GM12878 (cell line): ENCODE results near the gene DCDC2C. TPM values are rescaled to one million over a fixed set of nuclear protein-coding genes. Genes with fewer than 3 reads are reported as not detected.

Experiments
- ATAC-seq: fragments of 200-7000 bp; cut with Tn5 transposase; 3 replicates; pipeline ENCODE4 v1.9.1; 2020; ENCODE audit warnings: mild to moderate bottlenecking, moderate library complexity
- BruUV-seq: library from RNA; stranded (reverse); fragments of 400-500 nt; replicated peaks from 2 replicates; lab custom pipeline; 2021; lab: Mats Ljungman, UMichigan
- CTCF ChIA-PET: fragments of 300-600 bp; sonication (Branson Sonifier 250); formaldehyde crosslinking; extraction: SDS; loops from one replicate; lab custom pipeline; 2021; ENCODE audit warnings: inconsistent platforms; lab: Yijun Ruan, JAX
- POLR2A ChIA-PET: fragments of 350-600 bp; formaldehyde crosslinking; extraction: SDS; loops from one replicate; lab custom pipeline; 2021; ENCODE audit warnings: inconsistent platforms; lab: Charles Lee
- RAD21 ChIA-PET: fragments of 300-600 bp; sonication (Branson Sonifier 250); formaldehyde crosslinking; loops from one replicate; lab custom pipeline; 2023; ENCODE audit warnings: antibody characterized with exemption; ENCODE audit not compliant: unreplicated experiment; lab: Charles Lee
- SMC1A ChIA-PET: fragments of 300-600 bp; sonication (Branson Sonifier 250); formaldehyde crosslinking; loops from one replicate; lab custom pipeline; 2023; ENCODE audit not compliant: unreplicated experiment, uncharacterized antibody; lab: Charles Lee
- DNase-seq: peaks from one replicate; pipeline ENCODE4 v3.0.0-alpha.2; 2011; ENCODE audit warnings: low read depth, low spot score
- FAIRE-seq: peaks from 3 replicates; lab custom pipeline; 2011; peaks lifted over from hg19 to GRCh38; lab: Jason Lieb, UNC
- H2AFZ ChIP-seq: 2 replicates; pipeline ENCODE4 v1.6.0; 2011; ENCODE audit warnings: low read depth, low read length, control low read depth; ENCODE audit not compliant: control insufficient read depth
- H3K27ac ChIP-seq: 2 replicates; pipeline ENCODE4 v1.5.1; 2011; ENCODE audit warnings: control low read depth; ENCODE audit not compliant: control insufficient read depth, insufficient read depth
- H3K27me3 ChIP-seq, 2 experiments: replicated peaks in 1 of 2; 2 replicates each; pipeline versions ENCODE4 v1.6.0 to v1.6.1; 2011; ENCODE audit warnings: low read length in 1 of 2; ENCODE audit not compliant: control insufficient read depth in 2 of 2, insufficient read depth in 2 of 2
- H3K36me3 ChIP-seq, 2 experiments: 2 replicates each; pipeline ENCODE4 v1.5.1; 2011; ENCODE audit warnings: low read length in 1 of 2; ENCODE audit not compliant: control insufficient read depth in 2 of 2, insufficient read depth in 2 of 2
- H3K4me1 ChIP-seq: 2 replicates; pipeline ENCODE4 v1.6.1; 2011; ENCODE audit warnings: mild to moderate bottlenecking, low read length, moderate library complexity, mixed read lengths; ENCODE audit not compliant: control insufficient read depth, insufficient read depth
- H3K4me2 ChIP-seq: 2 replicates; pipeline ENCODE4 v1.6.0; 2011; ENCODE audit warnings: control low read depth; ENCODE audit not compliant: control insufficient read depth, insufficient read depth
- H3K4me3 ChIP-seq: fragments of 200-600 bp; sonication (generic); 2 replicates; pipeline ENCODE4 v1.5.1; 2016
- H3K79me2 ChIP-seq: 2 replicates; pipeline ENCODE4 v1.6.0; 2011; ENCODE audit warnings: low read length; ENCODE audit not compliant: control insufficient read depth, insufficient read depth
- H3K9ac ChIP-seq: 2 replicates; pipeline ENCODE4 v1.8.0; 2011; ENCODE audit warnings: low read length, control low read depth, mixed read lengths; ENCODE audit not compliant: control insufficient read depth, insufficient read depth
- H3K9me3 ChIP-seq: replicated peaks from 3 replicates; pipeline ENCODE4 v1.5.1; 2011; ENCODE audit warnings: mild to moderate bottlenecking, low read length; ENCODE audit not compliant: control insufficient read depth, insufficient read depth
- H4K20me1 ChIP-seq: 2 replicates; pipeline ENCODE4 v1.6.0; 2011; ENCODE audit not compliant: control insufficient read depth, insufficient read depth
- CBFB ChIP-seq: IDR thresholded peaks from 2 replicates; pipeline ENCODE4 v1.6.1; 2016; ENCODE audit warnings: antibody characterized with exemption, low read depth
- E2F8 ChIP-seq: fragments of 450-650 bp; IDR thresholded peaks from 2 replicates; pipeline ENCODE4 v1.6.1; 2018; ENCODE audit warnings: mild to moderate bottlenecking, low read depth, moderate library complexity; ENCODE audit not compliant: partially characterized antibody
- EZH2 ChIP-seq: IDR thresholded peaks from 2 replicates; pipeline ENCODE4 v1.6.1; 2012; ENCODE audit warnings: low read depth, mild to moderate bottlenecking, control low read depth, inconsistent platforms, low read length, borderline replicate concordance; ENCODE audit not compliant: control insufficient read depth
- HDAC6 ChIP-seq: fragments of 200-600 bp; sonication (generic); IDR thresholded peaks from one replicate; pipeline ENCODE4 v1.8.0; 2017; ENCODE audit warnings: antibody characterized with exemption; ENCODE audit not compliant: unreplicated experiment
- KLF5 ChIP-seq: fragments of 450-650 bp; IDR thresholded peaks from 2 replicates; pipeline ENCODE4 v1.6.1; 2014; ENCODE audit warnings: mild to moderate bottlenecking; ENCODE audit not compliant: partially characterized antibody
- MEF2A ChIP-seq: IDR thresholded peaks from 2 replicates; pipeline ENCODE4 v1.6.1; 2011; ENCODE audit warnings: low read depth, mild to moderate bottlenecking, low read length, moderate library complexity; ENCODE audit not compliant: insufficient read depth
- MEF2B ChIP-seq: fragments of 450-650 bp; IDR thresholded peaks from 2 replicates; pipeline ENCODE4 v1.6.1; 2018; ENCODE audit warnings: mild to moderate bottlenecking, moderate library complexity; ENCODE audit not compliant: partially characterized antibody, poor library complexity, severe bottlenecking
- MTA2 ChIP-seq: fragments of 450-650 bp; IDR thresholded peaks from 2 replicates; pipeline ENCODE4 v1.6.1; 2016; ENCODE audit warnings: low read depth, mild to moderate bottlenecking, moderate library complexity
- POLR2AphosphoS5 ChIP-seq: IDR thresholded peaks from 2 replicates; pipeline ENCODE4 v1.6.1; 2011; ENCODE audit warnings: mild to moderate bottlenecking, low read length, inconsistent platforms
- RBBP5 ChIP-seq: fragments of 200-600 bp; sonication (generic); conservative IDR thresholded peaks from 2 replicates; pipeline ENCODE4 v1.6.1; 2016
- RELA ChIP-seq: fragments of 450-650 bp; IDR thresholded peaks from 2 replicates; pipeline ENCODE4 v1.8.0; 2014; ENCODE audit warnings: borderline replicate concordance; ENCODE audit not compliant: partially characterized antibody
- SMAD1 ChIP-seq: fragments of 450-650 bp; IDR thresholded peaks from 2 replicates; pipeline ENCODE4 v1.6.1; 2018; ENCODE audit warnings: mild to moderate bottlenecking, low read depth; ENCODE audit not compliant: partially characterized antibody
- SMAD5 ChIP-seq: IDR thresholded peaks from 2 replicates; pipeline ENCODE4 v1.6.1; 2016; ENCODE audit warnings: antibody characterized with exemption, low read depth
- SPI1 ChIP-seq: IDR thresholded peaks from 2 replicates; pipeline ENCODE4 v1.6.1; 2011; ENCODE audit warnings: low read depth, mild to moderate bottlenecking, low read length, moderate library complexity, borderline replicate concordance; ENCODE audit not compliant: insufficient read depth
- ZNF217 ChIP-seq: fragments of 450-650 bp; IDR thresholded peaks from 2 replicates; pipeline ENCODE4 v1.6.1; 2017; ENCODE audit warnings: antibody characterized with exemption, mild to moderate bottlenecking
- WGBS: methylation state at CpG from one replicate; pipeline ENCODE4 v1.1.6; 2016; ENCODE audit warnings: low lambda C conversion rate; ENCODE audit not compliant: insufficient replicate concordance, insufficient coverage; ENCODE audit errors: missing lambda C conversion rate; 5-methylcytosine and 5-hydroxymethylcytosine counted together
- in situ Hi-C: fragments of 300-500 bp; cut with MboI; formaldehyde crosslinking; loops from 9 replicates; pipeline ENCODE4 v1.14.3; 2018; ENCODE audit warnings: mixed read lengths
- intact Hi-C: fragments of 100-400 bp; cut with micrococcal nuclease; formaldehyde crosslinking; loops from one replicate; pipeline ENCODE4 v1.14.2; 2022; ENCODE audit not compliant: unreplicated experiment
- polyA plus RNA-seq, 11 experiments: library from polyadenylated mRNA; depleted of rRNA in 4 of 11; unstranded in 6 of 11; stranded (reverse) in 5 of 11; fragments of >200 nt; fragmentation: Nextera tagmentation in 4 of 11; fragmentation: Illumina TruSeq in 1 of 11; extraction: Ambion mirVana in 4 of 11; extraction: Trizol in 1 of 11; gene quantifications; 1 replicate in 1 of 11; 2 replicates in 10 of 11; pipeline versions ENCODE4 v1.2.1 to v1.2.3, GENCODE V29; 2011 to 2016; ENCODE audit warnings: inconsistent platforms in 2 of 11, missing spikeins in 2 of 11, low read depth in 1 of 11
- total RNA-seq, 4 experiments: library from RNA; depleted of rRNA in 3 of 4; stranded (reverse); fragments of >200 nt in 3 of 4; fragmentation: Illumina TruSeq in 1 of 4; extraction: Trizol in 1 of 4; gene quantifications; 2 replicates each; pipeline versions ENCODE4 v1.2.1 to v1.2.3, GENCODE V29; 2013 to 2021

The DCDC2C gene
- total and polyA plus RNA-seq, 10 of the 15 experiments (the other 5 are each of a cell fraction or from before 2014, with no cell fraction given) = not detected

GRCh38 chr2:3876685-3877084 lies 173.3 kb downstream of the DCDC2C start:
- Histone ChIP-seq H3K4me3 (no peak overlapping the region), H3K36me3 (no peaks in the 10 kb centered on the region), H3K27ac (no peak overlapping the region), H3K4me1 (no peaks in the 10 kb centered on the region), H3K9ac (no peak overlapping the region), H4K20me1 (no peaks in the 10 kb centered on the region), H3K27me3 (no peaks in the 10 kb centered on the region; a peak in 1 of 4 replicates), H2AFZ (no peak overlapping the region), H3K9me3 (no peaks in the 10 kb centered on the region), H3K79me2 (no peaks in the 10 kb centered on the region), H3K4me2 (no peak overlapping the region)
- 0% methylated on average over 3 of the region's 3 CpGs for WGBS
- TF ChIP-seq CBFB (no peak), KLF5 (no peak), HDAC6 (no peak), EZH2 (no peak), ZNF217 (no peak), MEF2A (no peak), RBBP5 (no peak), POLR2AphosphoS5 (no peak), SPI1 (no peak), E2F8 (no peak), RELA (no peak), SMAD1 (no peak), SMAD5 (no peak), MTA2 (no peak), MEF2B (no peak)
- ChIA-PET RAD21 (no interaction called here), SMC1A (no interaction called here), CTCF (no interaction called here), POLR2A (no interaction called here)
- no peak for ATAC-seq
- DNase-seq = no peak
- no peak for FAIRE-seq
- intact Hi-C loops (no loop called here), in situ Hi-C loops (no loop called here)
- BruUV-seq = no TSS peak
